ENCODE results near the gene IL10. TPM values are rescaled to one million over a fixed set of nuclear protein-coding genes. Genes with fewer than 3 reads are reported as not detected.

Gene IL10
- total RNA-seq, 1 experiment from 2014 or later = not detected

DNA sequence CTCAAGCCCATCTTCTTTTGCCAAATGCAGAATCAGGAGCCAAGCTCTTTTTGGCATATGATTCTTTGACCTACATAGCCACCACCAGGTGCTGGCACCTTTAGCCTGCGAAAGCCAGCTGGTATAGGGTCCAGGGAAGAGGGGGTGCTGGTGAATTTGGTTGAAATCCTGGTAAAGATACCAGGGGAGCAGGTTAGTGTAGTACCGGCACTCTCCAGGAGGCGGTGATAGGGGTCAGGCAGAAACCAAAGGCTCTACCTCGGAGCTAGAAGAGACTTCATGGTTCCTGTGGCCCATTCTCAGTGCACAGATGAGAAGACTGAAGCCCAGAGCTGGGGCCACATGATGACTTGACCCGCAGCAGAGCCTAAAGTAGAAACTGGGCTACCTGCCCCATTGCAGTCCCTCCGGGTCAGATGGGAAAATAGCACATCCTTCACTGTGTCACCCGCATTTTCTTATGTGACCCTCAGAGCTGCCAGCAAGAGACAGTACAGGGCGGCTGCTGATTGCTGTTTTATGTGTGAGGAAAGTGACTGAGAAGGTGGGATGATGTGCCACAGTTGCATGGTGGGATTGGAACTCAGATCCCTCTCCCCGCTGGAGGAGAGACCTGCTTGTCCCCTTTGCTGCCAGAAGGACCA is 37.7 kb downstream of the IL10 start:
- DNase-seq (ENCODE audit: low read depth) = peak; percentile 45

DNA sequence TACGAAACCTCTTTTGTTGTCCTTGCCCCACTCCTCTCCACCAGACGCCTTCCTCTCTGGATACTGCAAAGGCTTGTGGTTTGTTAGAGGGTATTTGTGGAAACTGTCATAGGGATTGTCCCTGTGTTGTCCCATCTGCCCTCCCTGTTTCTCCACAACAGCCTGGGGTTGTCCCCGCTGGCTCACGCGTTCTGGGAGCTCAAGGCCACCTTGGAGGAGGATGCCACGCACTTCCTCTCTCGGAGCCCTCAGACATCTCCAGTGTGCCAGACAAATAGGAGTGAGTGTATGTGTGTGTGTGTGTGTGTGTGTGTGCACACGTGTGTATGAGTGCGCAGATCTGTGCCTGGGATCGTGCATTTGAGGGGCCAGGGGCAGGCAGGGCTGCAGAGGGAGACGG is 39.3 kb downstream of the IL10 start:
- no peak for DNase-seq (ENCODE audit: low read depth)

DNA sequence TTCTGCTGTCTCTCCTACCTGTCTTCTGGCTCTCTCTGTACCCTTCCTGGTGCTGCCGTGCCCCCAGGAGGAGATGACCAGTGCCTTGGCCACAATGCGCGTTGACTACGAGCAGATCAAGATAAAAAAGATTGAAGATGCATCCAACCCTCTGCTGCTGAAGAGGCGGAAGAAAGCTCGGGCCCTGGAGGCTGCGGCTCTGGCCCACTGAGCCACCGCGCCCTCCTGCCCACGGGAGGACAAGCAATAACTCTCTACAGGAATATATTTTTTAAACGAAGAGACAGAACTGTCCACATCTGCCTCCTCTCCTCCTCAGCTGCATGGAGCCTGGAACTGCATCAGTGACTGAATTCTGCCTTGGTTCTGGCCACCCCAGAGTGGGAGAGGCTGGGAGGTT is 39.8 kb downstream of the IL10 start:
- DNase-seq (ENCODE audit: low read depth) = no peak

DNA sequence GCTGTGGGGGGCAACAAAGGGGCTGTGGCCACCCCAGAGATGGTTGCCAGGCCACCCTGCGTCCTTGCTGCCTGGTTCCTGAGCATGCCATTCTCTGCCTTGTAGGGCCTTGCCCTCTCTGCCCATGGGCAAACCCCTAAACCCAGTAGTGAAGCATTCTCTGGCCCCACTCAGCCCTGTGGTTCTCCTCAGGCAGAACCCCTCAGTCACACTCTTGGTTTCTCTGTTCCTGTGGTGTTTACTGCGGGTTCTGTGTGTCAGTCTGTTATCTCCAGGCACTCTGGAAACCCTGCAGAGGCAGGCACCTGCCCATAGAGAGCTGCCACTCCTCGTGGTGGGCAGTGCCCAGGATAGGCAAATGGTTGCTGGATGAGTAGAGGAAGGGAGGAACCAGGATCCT is 42.8 kb downstream of the IL10 start:
- DNase-seq (ENCODE audit: low read depth) = no peak

DNA sequence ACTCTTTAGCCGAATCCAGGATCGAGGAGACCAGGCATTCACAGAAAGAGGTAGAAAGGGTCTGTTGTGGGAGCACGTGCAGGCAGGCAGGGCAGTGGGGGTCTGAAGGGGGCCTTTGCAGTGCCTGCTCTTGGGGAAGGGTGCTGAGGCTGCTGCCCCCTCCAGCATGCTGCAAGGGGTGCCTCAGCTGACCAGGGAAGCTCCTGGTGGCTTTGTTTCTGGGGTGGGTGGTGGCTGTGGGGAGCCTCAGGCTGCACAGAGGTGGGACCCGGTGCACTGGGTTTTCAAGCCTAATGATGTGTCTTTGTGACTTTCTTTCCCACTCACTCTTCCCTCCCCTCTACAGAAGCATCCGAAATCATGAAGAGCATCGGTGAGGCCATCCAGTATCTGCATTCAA is 43.2 kb downstream of the IL10 start:
- no peak for DNase-seq (ENCODE audit: low read depth)

DNA sequence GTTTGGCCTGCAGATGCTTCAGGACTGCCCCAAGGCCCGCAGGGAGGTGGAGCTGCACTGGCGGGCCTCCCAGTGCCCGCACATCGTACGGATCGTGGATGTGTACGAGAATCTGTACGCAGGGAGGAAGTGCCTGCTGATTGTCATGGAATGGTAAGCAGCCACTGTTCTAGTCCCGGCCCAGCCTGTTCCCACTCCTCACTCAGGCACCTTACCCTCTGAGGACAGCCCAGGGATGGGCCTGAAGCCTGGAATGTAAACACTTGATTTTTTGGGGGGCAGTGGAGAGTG is 43.7 kb downstream of the IL10 start:
- no peak for DNase-seq (ENCODE audit: low read depth)

DNA sequence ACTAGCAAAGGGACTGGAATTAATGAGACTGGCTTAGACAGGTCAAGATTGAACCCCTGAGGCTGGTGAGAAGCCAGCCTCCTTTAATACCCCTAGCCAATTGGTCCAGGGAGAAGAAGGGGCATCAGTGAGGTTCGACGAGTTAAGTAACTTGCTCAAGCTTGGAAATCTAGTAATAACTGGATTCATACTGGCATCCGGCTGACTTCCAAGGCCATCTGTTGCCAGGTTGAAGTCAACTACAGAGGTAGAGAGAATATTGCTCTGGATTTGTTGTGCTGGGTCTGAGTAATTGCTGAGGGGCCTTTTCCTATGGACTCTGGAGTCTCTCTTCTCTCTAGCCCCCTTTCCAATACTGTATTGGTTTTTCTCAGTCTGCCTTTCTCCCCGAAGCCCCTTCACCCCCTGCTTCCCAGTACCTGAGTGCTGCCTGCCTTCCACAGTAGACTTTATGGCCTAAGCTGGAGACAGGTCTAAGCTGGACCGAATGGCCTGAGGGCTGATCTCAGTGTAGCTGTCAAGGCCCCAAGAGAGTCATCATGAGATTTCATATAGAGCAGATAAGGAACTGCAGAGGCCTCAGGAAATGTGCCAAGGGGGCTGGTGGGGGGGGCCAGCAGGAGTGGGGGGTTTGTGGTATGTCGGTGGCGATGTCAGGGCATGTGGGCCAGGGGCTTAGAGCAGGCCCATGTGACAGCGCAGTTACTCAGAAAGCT is 44.2 kb downstream of the IL10 start:
- DNase-seq (ENCODE audit: low read depth) = no peak

DNA sequence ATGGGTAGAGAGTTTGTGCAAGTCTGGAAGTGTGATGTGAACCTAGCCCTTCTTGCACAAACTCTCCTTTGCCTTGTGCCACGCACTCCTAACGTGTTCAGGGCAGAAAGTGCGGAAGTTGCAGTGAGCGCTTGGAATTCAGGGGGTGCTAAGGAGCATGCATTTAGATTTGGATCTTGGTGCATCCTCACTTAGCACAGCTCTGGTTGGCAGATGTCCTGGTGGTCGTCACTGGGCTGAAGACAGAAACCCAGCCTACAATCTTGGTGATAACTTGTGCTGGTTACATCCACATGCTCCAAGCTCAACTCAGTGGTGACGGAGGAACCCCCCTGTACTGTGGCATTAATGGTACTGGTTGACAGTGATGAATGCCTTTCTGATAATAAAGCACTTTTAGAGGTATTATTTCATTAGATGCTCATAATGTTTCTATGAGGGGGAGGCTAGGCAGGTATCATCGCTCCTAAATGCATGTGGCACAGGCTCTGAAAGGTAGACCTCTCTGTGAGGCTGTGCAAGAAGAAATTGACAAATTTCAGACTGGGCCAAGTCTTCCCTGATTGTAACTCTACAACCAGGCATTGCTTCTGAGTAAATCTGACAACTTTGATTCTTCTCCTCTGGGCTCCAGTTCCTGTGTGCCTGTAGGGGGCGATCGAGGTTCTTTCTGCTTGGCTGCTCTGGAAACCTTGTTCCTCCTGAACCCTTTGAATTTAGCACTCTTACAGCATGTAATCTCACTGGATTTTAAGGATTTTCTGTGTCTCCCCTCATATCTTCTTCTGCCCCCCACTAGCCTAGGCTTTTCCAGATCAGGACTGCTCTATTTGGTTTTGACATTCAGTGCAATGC is 47.0 kb downstream of the IL10 start:
- DNase-seq (ENCODE audit: low read depth) = peak; percentile 35

DNA sequence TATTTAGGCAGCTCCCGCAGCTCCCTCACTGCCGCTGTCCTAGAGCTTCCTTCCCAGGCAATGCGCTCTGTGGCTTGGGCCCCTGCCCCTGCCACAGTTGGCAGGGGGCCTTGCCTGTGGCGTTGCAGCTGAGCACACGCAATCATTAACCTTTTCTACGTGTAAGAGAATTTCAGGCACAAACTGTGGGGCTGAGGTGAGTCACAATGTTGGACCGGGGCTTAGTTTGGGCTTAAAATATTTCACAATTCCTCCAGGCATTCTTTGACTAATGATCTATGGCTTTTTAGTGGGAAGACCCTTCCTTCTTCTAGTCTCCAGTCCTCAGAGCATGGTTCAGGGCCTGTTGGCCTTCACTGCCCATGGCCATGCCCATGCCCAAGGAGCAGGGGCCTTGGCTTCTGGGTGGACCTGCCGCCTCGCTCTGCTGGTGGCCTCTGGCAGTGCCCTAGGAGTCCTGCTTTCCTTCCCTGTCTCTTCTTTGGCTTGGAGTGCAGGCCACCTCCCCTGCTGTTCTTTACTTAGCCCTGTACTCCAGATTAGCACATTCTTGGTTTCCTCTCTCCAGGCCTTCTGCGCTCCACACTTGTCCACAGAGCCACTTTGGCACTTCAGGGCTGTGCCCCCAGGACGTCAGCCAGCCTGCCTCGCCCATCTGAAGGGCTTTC is 48.4 kb downstream of the IL10 start:
- peak; percentile 87 for DNase-seq (ENCODE audit: low read depth)

DNA sequence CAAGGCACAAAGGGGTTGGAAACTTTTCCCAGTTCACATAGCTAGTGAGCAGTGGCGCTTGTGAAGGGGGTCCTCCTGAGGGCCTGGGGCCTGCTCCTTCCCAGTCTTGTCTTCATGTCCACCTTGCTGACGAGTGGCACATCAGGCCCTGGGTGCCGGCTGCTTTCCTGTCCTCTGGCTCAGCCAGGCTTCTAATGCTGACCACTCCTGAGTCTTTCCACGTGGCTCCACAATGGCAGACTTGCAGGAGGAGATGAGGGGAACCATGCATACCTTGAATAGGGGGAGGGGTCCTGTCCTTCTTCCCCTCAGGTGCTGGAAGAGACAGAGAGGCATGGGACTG is 48.9 kb downstream of the IL10 start:
- DNase-seq (ENCODE audit: low read depth) = no peak

DNA sequence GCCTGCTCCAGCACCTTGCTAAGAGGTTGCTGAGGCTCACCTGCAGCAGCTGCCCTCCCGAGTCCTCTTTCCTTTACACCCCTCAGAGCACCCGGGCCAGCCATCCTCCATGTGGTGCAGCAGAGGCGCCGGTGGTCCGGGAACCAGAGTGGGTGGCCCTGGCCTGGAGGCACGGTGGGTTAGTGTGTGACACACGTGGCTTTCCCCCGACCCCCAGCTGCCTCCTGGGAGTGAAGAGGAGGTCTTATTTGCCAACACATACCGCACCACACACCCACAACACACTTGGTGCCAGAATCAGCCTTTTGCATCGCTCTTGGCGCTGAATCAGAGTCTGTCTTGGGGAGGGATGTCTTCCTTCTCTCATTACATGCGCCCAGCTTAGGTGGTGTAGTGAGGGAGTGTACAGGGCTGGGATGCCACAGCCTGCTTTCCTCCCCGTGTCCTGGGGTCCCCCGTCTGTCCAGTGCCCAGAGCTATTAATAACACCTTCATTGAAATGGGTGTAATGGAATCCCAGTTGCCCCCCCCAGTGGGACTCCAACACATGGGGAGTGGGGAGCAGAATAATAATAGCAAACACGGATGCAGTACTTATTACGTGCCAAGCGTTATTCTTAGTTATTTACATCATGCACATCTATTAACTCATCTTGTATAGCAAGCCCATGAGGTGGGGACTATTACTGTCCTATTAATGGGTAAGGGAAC is 49.4 kb downstream of the IL10 start:
- DNase-seq (ENCODE audit: low read depth) = peak; percentile 22

DNA sequence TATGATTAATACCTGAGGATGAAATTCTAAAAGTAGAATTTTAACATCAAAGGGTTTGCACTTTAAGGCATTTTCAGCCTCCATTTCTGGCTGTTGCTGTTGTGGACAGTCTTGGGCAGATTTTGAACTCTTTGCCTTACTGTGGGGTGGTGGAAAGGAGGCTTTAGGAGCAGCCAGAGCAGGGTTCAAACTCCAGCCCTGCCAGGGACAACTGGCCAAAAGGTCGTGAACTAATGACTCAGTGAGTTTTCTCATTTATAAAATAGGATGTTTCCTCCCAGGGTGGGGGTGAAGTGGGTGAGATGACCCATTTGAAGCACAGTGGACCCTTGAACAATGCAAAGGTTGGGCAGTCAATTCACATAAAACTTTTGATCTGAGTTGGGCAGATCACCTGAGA is 50.8 kb downstream of the IL10 start:
- no peak for DNase-seq (ENCODE audit: low read depth)

DNA sequence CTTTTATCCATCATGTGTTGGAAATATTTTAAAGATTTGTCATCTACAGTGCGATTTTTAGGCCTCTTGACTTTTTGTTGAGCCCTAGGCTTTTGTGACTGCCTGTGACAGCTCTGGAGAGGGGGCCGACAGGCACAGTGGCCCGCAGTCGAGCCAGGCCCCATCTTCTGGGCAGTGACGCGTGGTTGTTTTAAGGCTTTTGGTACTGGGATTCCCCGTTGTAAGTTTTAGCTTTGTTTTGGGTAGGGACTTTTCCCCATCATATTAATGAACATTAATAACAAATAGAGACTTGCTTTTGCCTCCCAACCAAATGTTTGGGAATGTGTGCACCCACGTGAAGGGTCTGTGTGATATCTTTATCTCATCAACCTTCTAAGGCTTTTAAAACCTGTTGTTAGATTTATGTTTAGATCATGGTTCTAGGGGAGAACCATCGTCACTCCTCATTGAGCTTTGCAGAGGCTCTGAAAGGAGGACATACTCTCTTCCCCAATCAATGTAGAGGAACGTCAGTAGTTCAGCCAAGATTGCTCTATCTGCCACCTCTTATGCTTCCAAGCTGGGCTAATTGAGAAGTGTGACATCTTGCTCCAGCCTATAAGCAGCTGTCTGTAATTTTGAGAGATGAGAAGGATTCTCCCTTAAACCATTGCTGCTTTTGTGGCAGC is 53.0 kb downstream of the IL10 start:
- no peak for DNase-seq (ENCODE audit: low read depth)

DNA sequence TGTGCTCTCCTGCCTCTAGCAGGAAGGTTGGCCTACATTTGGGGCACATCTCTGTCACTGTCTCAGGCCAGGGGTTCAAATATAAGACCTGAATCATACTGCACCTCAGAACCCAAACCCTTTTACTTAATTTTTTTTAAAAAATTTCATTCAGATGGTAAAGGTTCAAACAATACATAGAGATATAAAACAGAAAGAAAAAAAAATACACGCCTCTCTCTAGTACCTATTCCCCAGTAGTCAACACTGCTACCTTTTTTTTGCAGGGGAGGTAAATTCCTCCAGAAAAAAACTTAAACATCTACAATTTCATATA is 54.7 kb downstream of the IL10 start:
- DNase-seq (ENCODE audit: low read depth) = no peak

Other genes starting within 250 kb of the IL10 start
- 30.5 and 38.1 TPM in 2 replicates for gene EIF2D, start 160.0 kb downstream of the IL10 start, total RNA-seq (2014; rRNA removed; shearing (Covaris generic))
- 12.5 and 13.8 TPM in 2 replicates for gene DYRK3, start 137.0 kb downstream of the IL10 start, total RNA-seq (2014; rRNA removed; shearing (Covaris generic))
- gene MAPKAPK2, start 87.6 kb downstream of the IL10 start, total RNA-seq (2014; rRNA removed; shearing (Covaris generic)) = 20.7 and 28.6 TPM in 2 replicates
- 0.24 TPM in 1 of 2 replicates, not detected in the other for gene IL19, start 1.7 kb downstream of the IL10 start, total RNA-seq (2014; rRNA removed; shearing (Covaris generic))
- not detected in 2 replicates for gene IL20, start 93.1 kb upstream of the IL10 start, total RNA-seq (2014; rRNA removed; shearing (Covaris generic))
- 2.1 and 2.6 TPM in 2 replicates for gene IL24, start 124.9 kb upstream of the IL10 start, total RNA-seq (2014; rRNA removed; shearing (Covaris generic))
- 0.68 and 1.7 TPM in 2 replicates for gene FCMR, start 149.4 kb upstream of the IL10 start, total RNA-seq (2014; rRNA removed; shearing (Covaris generic))
- gene PIGR, start 174.0 kb upstream of the IL10 start, total RNA-seq (2014; rRNA removed; shearing (Covaris generic)) = not detected in 2 replicates
- not detected in 2 replicates for gene FCAMR, start 198.0 kb upstream of the IL10 start, total RNA-seq (2014; rRNA removed; shearing (Covaris generic))

Measured in RPMI7951 (cell line).